Measurements from ENCODE around the gene LRRC8E. TPM values are rescaled to one million over a fixed set of nuclear protein-coding genes. Genes with fewer than 3 reads are reported as not detected.

The LRRC8E gene
- total and polyA plus RNA-seq, 4 donors, result 1.8 to 3.3 (median 2.4) TPM; not detected in 1

DNA sequence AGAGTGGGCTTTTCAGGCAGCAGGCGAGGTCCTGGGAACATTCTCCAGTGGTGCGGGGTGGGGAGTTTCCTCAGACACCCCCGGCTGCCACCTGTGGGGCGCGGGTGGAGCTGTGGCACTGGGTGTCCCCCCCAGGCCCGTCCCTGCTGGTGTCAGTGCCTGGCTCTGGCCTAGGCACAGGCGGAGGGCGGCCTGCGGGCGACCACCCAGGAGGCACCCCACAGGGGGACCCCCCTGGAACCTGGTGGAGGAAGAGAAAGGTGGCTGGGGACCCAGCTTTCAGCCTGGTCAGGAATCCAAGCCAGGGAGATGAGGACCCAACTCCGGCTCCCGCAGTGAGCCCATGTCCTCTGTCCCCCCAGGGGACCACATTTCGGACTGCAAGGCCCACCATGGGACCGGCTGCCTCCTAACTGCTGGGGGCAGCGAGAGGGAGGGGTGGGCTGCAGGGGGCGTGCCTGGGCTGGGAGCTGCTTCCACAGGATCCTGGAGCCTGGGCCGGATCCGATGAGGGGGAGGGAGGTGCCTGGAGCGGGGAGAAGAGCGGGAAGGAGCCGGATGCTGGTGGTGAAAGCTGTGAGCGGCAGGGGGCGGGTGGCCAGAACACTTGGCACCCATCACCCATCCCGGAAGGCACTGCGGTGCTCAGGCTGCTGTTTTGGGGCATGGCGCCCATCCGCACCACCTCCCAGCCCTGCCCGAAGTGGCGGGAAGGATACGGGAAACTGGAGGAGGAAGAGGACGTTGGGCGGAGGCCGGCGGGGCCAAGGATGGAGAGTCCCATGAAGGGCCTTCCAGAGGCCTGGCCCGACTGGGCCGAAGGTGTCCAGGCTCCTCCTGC lies 43.1 kb downstream of the LRRC8E start:
- DNase-seq (ENCODE audit: low spot score), result no peak
- Histone ChIP-seq H3K4me3 (ENCODE audit: low read depth in 1 of 3, low read length in 3 of 3) (no peak overlapping the region), H3K36me3 (ENCODE audit: control insufficient read depth in 4 of 4, insufficient read depth in 3 of 4, low read depth in 1 of 4, low read length in 3 of 4) (peaks cover 12 to 43% (median 29%) of the 10 kb centered on the region in 4 donors), H3K4me1 (ENCODE audit: control insufficient read depth in 4 of 4, insufficient read depth in 4 of 4, low read length in 3 of 4) (peaks cover 0 to 3% (median 2%) of the 10 kb centered on the region in 4 donors), H3K9me3 (ENCODE audit: control insufficient read depth in 4 of 4, low read length in 3 of 4) (no peaks in the 10 kb centered on the region), H3K27ac (ENCODE audit: low read depth in 1 of 2, low read length in 2 of 2) (no peak overlapping the region), H3K9ac (ENCODE audit: low read depth in 1 of 2, low read length in 2 of 2) (no peak overlapping the region), H3K27me3 (ENCODE audit: control insufficient read depth in 4 of 4, insufficient read depth in 4 of 4, low read length in 3 of 4) (no peaks in the 10 kb centered on the region)
- WGBS, result 94% methylated on average over 36 of the region's 36 CpGs
- TF ChIP-seq, protein P1, sequence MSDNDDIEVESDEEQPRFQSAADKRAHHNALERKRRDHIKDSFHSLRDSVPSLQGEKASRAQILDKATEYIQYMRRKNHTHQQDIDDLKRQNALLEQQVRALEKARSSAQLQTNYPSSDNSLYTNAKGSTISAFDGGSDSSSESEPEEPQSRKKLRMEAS (IDR thresholded peaks at IDR 0.05), result no peak
- no peak for TF ChIP-seq GABPA (IDR thresholded peaks at IDR 0.05 in 1 of 2, conservative IDR thresholded peaks at IDR 0.05 in 1 of 2)

DNA sequence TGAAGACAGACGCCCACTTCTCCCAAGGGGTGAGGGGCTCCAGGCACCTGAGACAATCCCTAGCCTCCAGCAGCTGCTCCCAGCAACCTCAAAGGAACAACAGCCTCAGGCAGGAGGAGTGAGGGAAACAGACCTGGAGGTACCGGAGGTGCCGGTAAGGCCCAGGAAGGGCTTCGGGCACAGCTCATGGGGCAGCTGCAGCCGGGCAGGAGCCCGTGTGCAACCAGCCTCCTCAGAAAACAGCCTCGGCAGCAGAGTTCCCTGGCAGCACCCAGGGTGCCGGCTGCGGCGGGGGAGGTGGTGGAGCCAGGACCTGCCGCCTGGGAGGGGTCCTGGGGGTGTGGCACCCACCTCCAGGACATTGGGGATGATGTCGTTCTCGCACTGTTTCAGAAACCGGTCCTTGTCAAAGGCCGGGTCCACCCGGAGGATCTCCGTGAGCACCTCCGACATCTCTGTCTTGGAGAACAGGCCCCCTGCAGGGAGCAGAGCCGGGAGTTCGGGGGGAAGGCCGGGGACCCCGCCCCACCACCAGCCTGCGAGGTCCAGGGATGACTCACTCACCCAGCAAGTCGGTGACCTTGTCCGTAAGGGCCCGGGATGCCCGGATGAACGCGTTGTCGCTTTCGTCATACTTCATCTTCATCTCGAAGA lies 44.1 kb downstream of the LRRC8E start:
- Histone ChIP-seq H3K9me3 (ENCODE audit: control insufficient read depth in 4 of 4, low read length in 3 of 4) (no peaks in the 10 kb centered on the region), H3K36me3 (ENCODE audit: control insufficient read depth in 4 of 4, insufficient read depth in 3 of 4, low read depth in 1 of 4, low read length in 3 of 4) (peaks cover 13 to 46% (median 30%) of the 10 kb centered on the region in 4 donors), H3K4me1 (ENCODE audit: control insufficient read depth in 4 of 4, insufficient read depth in 4 of 4, low read length in 3 of 4) (peaks cover 0 to 4% (median 1%) of the 10 kb centered on the region in 4 donors), H3K27ac (ENCODE audit: low read depth in 1 of 2, low read length in 2 of 2) (no peak overlapping the region), H3K27me3 (ENCODE audit: control insufficient read depth in 4 of 4, insufficient read depth in 4 of 4, low read length in 3 of 4) (no peaks in the 10 kb centered on the region), H3K4me3 (ENCODE audit: low read depth in 1 of 3, low read length in 3 of 3) (no peak overlapping the region), H3K9ac (ENCODE audit: low read depth in 1 of 2, low read length in 2 of 2) (no peak overlapping the region)
- DNase-seq (ENCODE audit: low spot score), result no peak
- TF ChIP-seq, protein P2, sequence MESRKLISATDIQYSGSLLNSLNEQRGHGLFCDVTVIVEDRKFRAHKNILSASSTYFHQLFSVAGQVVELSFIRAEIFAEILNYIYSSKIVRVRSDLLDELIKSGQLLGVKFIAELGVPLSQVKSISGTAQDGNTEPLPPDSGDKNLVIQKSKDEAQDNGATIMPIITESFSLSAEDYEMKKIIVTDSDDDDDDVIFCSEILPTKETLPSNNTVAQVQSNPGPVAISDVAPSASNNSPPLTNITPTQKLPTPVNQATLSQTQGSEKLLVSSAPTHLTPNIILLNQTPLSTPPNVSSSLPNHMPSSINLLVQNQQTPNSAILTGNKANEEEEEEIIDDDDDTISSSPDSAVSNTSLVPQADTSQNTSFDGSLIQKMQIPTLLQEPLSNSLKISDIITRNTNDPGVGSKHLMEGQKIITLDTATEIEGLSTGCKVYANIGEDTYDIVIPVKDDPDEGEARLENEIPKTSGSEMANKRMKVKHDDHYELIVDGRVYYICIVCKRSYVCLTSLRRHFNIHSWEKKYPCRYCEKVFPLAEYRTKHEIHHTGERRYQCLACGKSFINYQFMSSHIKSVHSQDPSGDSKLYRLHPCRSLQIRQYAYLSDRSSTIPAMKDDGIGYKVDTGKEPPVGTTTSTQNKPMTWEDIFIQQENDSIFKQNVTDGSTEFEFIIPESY (IDR thresholded peaks at IDR 0.05), result no peak
- TF ChIP-seq RAD21 (IDR thresholded peaks at IDR 0.05) (no peak), FOXA2 (IDR thresholded peaks at IDR 0.05) (no peak), EGR1 (IDR thresholded peaks at IDR 0.05; ENCODE audit: low read depth in 2 of 2) (no peak)
- WGBS, result 95% methylated on average over 32 of the region's 32 CpGs

DNA sequence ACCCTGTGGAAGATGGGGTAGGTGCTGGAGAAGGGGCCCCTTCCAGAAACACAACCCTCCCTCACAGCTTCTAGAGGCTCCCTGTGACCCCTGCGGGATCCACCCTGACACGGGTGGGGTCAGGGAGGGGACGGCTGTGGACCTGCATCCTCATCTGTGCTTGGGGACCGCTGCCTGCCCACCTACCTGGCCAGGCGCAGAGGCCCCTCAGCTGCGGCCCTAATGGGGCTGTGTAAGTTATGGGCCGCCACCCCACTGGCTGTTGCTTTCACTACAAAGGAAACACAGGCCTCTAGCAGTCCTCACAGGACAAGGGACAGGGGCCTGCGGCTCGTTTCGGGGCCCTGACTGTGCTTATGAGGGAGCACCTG lies 44.6 kb downstream of the LRRC8E start:
- 95% methylated on average over 10 of the region's 10 CpGs for WGBS
- no peak overlapping the region for H3K27ac ChIP-seq (ENCODE audit: low read depth in 1 of 2, low read length in 2 of 2)
- TF ChIP-seq RAD21 (IDR thresholded peaks at IDR 0.05) (no peak), SP1 (IDR thresholded peaks at IDR 0.05) (no peak), RXRA (IDR thresholded peaks at IDR 0.05) (no peak), HNF4A (conservative IDR thresholded peaks at IDR 0.05) (no peak), FOXA1 (IDR thresholded peaks at IDR 0.05) (no peak), HNF4G (IDR thresholded peaks at IDR 0.05) (no peak), JUND (IDR thresholded peaks at IDR 0.05) (no peak), TAF1 (conservative IDR thresholded peaks at IDR 0.05) (no peak), EGR1 (IDR thresholded peaks at IDR 0.05; ENCODE audit: low read depth in 2 of 2) (no peak), YY1 (IDR thresholded peaks at IDR 0.05) (no peak)
- TF ChIP-seq, protein P2 (IDR thresholded peaks at IDR 0.05), result no peak
- TF ChIP-seq, protein P3, sequence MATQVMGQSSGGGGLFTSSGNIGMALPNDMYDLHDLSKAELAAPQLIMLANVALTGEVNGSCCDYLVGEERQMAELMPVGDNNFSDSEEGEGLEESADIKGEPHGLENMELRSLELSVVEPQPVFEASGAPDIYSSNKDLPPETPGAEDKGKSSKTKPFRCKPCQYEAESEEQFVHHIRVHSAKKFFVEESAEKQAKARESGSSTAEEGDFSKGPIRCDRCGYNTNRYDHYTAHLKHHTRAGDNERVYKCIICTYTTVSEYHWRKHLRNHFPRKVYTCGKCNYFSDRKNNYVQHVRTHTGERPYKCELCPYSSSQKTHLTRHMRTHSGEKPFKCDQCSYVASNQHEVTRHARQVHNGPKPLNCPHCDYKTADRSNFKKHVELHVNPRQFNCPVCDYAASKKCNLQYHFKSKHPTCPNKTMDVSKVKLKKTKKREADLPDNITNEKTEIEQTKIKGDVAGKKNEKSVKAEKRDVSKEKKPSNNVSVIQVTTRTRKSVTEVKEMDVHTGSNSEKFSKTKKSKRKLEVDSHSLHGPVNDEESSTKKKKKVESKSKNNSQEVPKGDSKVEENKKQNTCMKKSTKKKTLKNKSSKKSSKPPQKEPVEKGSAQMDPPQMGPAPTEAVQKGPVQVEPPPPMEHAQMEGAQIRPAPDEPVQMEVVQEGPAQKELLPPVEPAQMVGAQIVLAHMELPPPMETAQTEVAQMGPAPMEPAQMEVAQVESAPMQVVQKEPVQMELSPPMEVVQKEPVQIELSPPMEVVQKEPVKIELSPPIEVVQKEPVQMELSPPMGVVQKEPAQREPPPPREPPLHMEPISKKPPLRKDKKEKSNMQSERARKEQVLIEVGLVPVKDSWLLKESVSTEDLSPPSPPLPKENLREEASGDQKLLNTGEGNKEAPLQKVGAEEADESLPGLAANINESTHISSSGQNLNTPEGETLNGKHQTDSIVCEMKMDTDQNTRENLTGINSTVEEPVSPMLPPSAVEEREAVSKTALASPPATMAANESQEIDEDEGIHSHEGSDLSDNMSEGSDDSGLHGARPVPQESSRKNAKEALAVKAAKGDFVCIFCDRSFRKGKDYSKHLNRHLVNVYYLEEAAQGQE (IDR thresholded peaks at IDR 0.05), result no peak
- TF ChIP-seq, protein P4, sequence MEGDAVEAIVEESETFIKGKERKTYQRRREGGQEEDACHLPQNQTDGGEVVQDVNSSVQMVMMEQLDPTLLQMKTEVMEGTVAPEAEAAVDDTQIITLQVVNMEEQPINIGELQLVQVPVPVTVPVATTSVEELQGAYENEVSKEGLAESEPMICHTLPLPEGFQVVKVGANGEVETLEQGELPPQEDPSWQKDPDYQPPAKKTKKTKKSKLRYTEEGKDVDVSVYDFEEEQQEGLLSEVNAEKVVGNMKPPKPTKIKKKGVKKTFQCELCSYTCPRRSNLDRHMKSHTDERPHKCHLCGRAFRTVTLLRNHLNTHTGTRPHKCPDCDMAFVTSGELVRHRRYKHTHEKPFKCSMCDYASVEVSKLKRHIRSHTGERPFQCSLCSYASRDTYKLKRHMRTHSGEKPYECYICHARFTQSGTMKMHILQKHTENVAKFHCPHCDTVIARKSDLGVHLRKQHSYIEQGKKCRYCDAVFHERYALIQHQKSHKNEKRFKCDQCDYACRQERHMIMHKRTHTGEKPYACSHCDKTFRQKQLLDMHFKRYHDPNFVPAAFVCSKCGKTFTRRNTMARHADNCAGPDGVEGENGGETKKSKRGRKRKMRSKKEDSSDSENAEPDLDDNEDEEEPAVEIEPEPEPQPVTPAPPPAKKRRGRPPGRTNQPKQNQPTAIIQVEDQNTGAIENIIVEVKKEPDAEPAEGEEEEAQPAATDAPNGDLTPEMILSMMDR (IDR thresholded peaks at IDR 0.05; ENCODE audit: low read depth, low read length, missing input control), result no peak

More for the DNA sequence above, 44.6 kb downstream of the LRRC8E start:
- H3K9ac ChIP-seq (ENCODE audit: low read depth in 1 of 2, low read length in 2 of 2), result no peak overlapping the region
- H3K4me3 ChIP-seq (ENCODE audit: low read depth in 1 of 3, low read length in 3 of 3), result no peak overlapping the region
- H3K27me3 ChIP-seq (ENCODE audit: control insufficient read depth in 4 of 4, insufficient read depth in 4 of 4, low read length in 3 of 4), result no peaks in the 10 kb centered on the region
- no peak for DNase-seq (ENCODE audit: low spot score)
- H3K36me3 ChIP-seq (ENCODE audit: control insufficient read depth in 4 of 4, insufficient read depth in 3 of 4, low read depth in 1 of 4, low read length in 3 of 4), result peaks cover 16 to 50% (median 30%) of the 10 kb centered on the region in 4 donors
- H3K9me3 ChIP-seq (ENCODE audit: control insufficient read depth in 4 of 4, low read length in 3 of 4), result no peaks in the 10 kb centered on the region
- H3K4me1 ChIP-seq (ENCODE audit: control insufficient read depth in 4 of 4, insufficient read depth in 4 of 4, low read length in 3 of 4), result peaks cover 0 to 4% (median 1%) of the 10 kb centered on the region in 4 donors
